HFFc6 (cell line): ENCODE data around the gene CASP9. TPM values are rescaled to one million over a fixed set of nuclear protein-coding genes. Genes with fewer than 3 reads are reported as not detected.
"Not testable (repeated sequence)": the region's sequence is repeated elsewhere in the genome, so short reads cannot be mapped to it uniquely, and the experiment has no call there.

Experiments
- DNase-seq: peaks from one replicate; pipeline ENCODE4 v3.0.0-alpha.2; 2018
- H3K27ac Mint-ChIP-seq: 2 replicates; pipeline ENCODE4 v1.8.0; 2020; ENCODE audit warnings: mild to moderate bottlenecking, mixed read lengths
- H3K27me3 Mint-ChIP-seq: 2 replicates; pipeline ENCODE4 v1.8.0; 2021; ENCODE audit warnings: mild to moderate bottlenecking, moderate library complexity, mixed read lengths; ENCODE audit not compliant: insufficient read depth
- H3K36me3 Mint-ChIP-seq: 2 replicates; pipeline ENCODE4 v1.8.0; 2021; ENCODE audit warnings: low read depth, mixed read lengths
- H3K4me1 Mint-ChIP-seq: 2 replicates; pipeline ENCODE4 v1.8.0; 2020; ENCODE audit warnings: low read depth, mixed read lengths
- H3K4me3 Mint-ChIP-seq: 2 replicates; pipeline ENCODE4 v1.8.0; 2020; ENCODE audit warnings: mild to moderate bottlenecking, moderate library complexity, mixed read lengths
- H3K9me3 Mint-ChIP-seq: 2 replicates; pipeline ENCODE4 v1.8.0; 2020; ENCODE audit warnings: mild to moderate bottlenecking, mixed read lengths
- total RNA-seq, 6 experiments: library from RNA; stranded (reverse); fragmentation: NEBNext Ultra II Directional; extraction: Animal tissue kit (Norgen Biotek cat#: 25700); gene quantifications; 2 replicates in 1 of 6; 3 replicates in 5 of 6; pipeline ENCODE4 v1.2.3, GENCODE V29; 2021
- TF ChIP-seq, protein P1 (sequence below): fragments of 200-600 bp; sonication (generic); IDR thresholded peaks from 2 replicates; pipeline ENCODE4 v1.5.0; 2021; ENCODE audit warnings: antibody characterized with exemption, mild to moderate bottlenecking

CASP9 gene
- total RNA-seq, 6 experiments from 2014 or later = 7.2 to 8.9 (median 7.8) TPM

DNA sequence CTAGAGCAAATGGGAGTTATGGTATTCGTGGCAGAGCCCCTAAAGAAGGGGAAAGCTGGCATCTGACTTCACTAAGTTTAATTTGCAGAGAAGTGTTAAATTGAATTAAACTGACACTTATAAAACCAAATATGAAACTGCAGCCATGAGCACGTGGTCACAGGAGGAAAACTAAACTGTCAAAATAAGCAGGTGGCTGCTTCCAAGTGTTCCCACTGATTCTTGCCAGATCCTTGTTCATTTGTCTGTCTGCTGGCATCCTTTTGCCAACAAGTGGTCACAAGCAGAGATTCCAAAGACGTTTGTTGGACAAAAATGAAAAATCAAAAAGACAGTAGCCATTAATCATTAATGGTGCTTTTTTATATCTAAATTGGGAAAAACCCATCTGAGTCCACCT is 54.7 kb downstream of the CASP9 start:
- no peaks in the 10 kb centered on the region for H3K4me1 Mint-ChIP-seq
- H3K4me3 Mint-ChIP-seq = no peak overlapping the region
- no peaks in the 10 kb centered on the region for H3K36me3 Mint-ChIP-seq
- no peaks in the 10 kb centered on the region for H3K9me3 Mint-ChIP-seq
- no peak for DNase-seq
- H3K27ac Mint-ChIP-seq = no peak overlapping the region
- H3K27me3 Mint-ChIP-seq = peaks cover 31% of the 10 kb centered on the region
- TF ChIP-seq, protein P1, sequence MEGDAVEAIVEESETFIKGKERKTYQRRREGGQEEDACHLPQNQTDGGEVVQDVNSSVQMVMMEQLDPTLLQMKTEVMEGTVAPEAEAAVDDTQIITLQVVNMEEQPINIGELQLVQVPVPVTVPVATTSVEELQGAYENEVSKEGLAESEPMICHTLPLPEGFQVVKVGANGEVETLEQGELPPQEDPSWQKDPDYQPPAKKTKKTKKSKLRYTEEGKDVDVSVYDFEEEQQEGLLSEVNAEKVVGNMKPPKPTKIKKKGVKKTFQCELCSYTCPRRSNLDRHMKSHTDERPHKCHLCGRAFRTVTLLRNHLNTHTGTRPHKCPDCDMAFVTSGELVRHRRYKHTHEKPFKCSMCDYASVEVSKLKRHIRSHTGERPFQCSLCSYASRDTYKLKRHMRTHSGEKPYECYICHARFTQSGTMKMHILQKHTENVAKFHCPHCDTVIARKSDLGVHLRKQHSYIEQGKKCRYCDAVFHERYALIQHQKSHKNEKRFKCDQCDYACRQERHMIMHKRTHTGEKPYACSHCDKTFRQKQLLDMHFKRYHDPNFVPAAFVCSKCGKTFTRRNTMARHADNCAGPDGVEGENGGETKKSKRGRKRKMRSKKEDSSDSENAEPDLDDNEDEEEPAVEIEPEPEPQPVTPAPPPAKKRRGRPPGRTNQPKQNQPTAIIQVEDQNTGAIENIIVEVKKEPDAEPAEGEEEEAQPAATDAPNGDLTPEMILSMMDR = no peak

DNA sequence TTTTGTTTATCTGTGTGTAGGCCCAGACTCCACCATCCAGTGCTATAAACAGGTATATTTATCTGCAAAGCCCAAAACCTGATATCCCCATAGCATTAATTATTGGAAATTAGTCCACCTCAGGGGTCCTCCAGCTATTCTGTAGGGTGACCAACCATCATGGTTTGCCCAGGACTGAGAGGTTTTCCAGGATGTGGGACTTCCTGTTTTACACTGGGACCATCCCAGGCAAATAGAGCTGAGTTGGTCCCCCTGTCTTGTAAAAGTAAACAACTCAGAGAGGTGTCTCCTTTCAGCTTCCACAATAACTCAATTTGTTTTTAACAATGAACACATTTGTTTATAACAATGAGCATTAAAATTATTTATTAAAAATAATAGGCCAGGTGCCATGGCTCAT is 55.9 kb downstream of the CASP9 start:
- TF ChIP-seq, protein P1 = no peak
- Mint-ChIP-seq H3K4me1 (no peaks in the 10 kb centered on the region), H3K27ac (no peak overlapping the region), H3K4me3 (no peak overlapping the region), H3K36me3 (no peaks in the 10 kb centered on the region), H3K9me3 (no peaks in the 10 kb centered on the region), H3K27me3 (peaks cover 31% of the 10 kb centered on the region)
- no peak for DNase-seq

DNA sequence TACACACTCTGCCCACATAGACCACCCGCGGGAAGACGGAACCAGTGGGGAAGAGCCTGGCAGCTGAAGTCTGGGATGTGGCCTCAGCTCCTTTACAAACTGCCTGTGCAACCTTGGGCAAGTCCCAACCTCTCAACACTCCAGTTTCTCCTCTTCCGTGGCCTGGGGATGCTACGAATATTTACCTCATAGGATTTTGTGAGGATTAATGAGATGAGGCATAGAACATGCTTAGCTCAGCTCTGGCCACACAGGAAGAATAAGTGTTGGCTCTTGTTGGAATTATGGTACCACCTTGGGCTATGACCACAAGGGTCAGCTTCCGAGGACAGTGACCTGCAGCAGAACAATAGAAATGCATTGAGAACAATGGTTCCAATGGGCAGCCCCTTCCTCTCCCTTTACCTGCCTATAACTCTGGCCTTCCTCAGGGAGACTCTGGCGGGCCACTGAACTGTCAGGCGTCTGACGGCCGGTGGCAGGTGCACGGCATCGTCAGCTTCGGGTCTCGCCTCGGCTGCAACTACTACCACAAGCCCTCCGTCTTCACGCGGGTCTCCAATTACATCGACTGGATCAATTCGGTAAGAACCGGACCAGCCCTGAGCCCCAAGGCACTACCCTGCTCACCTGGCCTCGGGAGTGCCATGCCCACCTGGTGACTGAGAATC is 56.9 kb downstream of the CASP9 start:
- not testable (repeated sequence) for H3K4me3 Mint-ChIP-seq, H3K9me3 Mint-ChIP-seq, H3K27ac Mint-ChIP-seq, H3K4me1 Mint-ChIP-seq, DNase-seq, H3K36me3 Mint-ChIP-seq
- H3K27me3 Mint-ChIP-seq = peaks cover 30% of the 10 kb centered on the region

DNA sequence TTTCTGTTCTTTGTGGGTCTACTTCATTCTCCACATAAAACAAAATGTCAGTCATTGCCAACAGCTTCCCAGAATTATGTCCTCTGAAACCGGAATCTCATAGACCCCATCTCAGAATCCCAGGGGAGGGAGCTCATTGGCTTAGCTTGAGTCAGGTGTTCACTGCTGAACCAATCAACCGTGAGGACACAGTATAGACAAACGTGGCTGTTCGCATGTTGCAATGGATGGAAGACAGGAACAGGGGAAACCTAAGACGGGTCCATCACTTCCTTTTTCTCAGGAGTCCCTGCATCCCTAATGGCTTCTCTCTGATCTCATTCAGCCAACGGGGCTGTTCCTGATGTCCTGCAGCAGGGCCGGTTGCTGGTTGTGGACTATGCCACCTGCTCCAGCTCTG is 58.3 kb downstream of the CASP9 start:
- peaks cover 27% of the 10 kb centered on the region for H3K27me3 Mint-ChIP-seq
- H3K27ac Mint-ChIP-seq = no peak overlapping the region
- no peak for DNase-seq
- H3K36me3 Mint-ChIP-seq = no peaks in the 10 kb centered on the region
- no peaks in the 10 kb centered on the region for H3K9me3 Mint-ChIP-seq
- no peaks in the 10 kb centered on the region for H3K4me1 Mint-ChIP-seq
- H3K4me3 Mint-ChIP-seq = no peak overlapping the region
- TF ChIP-seq, protein P1 = no peak

DNA sequence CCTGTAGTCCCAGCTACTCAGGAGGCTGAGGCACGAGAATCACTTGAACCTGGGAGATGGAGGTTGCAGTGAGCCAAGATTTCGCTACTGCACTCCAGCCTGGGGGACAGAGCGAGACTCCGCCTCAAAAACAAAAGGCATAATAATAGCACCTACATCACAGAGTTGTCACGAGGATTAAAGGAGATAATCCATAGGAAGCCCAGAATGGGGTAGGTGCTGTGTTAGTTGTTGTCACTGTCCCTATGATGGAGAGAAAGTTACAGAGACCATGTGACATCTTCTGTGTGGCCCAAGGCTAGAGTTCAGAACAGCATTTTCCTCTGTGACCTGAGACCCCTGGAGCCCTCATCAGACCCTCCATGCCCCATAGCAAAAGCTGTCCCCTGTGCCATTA is 60.1 kb downstream of the CASP9 start:
- H3K36me3 Mint-ChIP-seq, H3K4me3 Mint-ChIP-seq, DNase-seq, H3K9me3 Mint-ChIP-seq, H3K27ac Mint-ChIP-seq: not testable (repeated sequence)
- peaks cover 17% of the 10 kb centered on the region for H3K27me3 Mint-ChIP-seq
- peaks cover 14% of the 10 kb centered on the region for H3K4me1 Mint-ChIP-seq

DNA sequence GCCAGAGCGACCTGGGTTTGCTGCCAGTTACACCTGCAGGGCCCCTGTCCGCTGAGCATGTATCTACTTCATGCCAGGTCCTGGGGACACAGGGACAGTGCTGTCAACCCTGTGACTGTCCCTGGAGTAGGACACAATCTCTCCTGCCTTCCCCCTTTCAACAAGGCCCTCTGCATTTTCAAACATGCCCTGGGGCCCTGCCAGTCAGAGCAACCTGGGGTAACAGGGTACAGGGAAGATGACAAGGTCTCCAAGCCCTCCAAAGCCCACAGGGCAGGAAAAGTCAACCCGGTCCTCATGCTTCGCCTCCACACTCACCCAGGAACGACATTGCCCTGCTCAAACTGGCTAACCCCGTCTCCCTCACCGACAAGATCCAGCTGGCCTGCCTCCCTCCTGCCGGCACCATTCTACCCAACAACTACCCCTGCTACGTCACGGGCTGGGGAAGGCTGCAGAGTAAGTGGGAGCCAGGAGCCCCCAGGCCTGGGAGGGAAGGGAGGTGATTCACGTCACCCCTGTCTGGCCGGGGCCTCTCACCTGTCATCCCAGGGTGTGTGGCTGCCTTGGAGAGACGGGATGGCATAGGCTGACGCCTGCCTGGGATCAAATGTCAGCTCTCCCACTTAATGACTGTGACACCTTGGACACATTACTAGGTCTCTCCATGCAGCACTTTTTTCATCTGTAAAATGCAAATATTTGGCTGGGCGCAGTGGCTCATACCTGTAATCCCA is 60.8 kb downstream of the CASP9 start:
- not testable (repeated sequence) for H3K36me3 Mint-ChIP-seq, H3K27ac Mint-ChIP-seq, DNase-seq, H3K9me3 Mint-ChIP-seq, H3K4me3 Mint-ChIP-seq
- Mint-ChIP-seq H3K4me1 (peaks cover 14% of the 10 kb centered on the region), H3K27me3 (peaks cover 14% of the 10 kb centered on the region)

DNA sequence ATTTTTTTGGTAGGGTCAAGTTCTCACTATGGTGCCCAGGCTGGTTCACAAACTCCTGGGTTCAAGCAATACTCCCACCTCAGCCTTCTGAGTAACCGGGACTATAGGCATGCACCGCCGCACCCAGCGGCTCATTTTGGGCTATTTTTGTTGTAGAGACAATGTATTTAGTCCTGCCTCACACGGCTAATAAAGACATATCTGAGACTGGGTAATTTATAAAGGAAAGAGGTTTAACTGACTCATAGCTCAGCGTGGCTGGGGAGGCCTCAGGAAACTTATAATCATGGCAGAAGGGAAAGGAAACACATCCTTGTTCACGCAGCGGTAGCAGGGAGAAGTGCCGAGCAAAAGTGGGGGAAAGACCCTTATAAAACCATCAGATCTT is 63.3 kb downstream of the CASP9 start:
- H3K27ac Mint-ChIP-seq = no peak overlapping the region
- peaks cover 17% of the 10 kb centered on the region for H3K27me3 Mint-ChIP-seq
- no peak overlapping the region for H3K4me3 Mint-ChIP-seq
- peaks cover 15% of the 10 kb centered on the region for H3K4me1 Mint-ChIP-seq
- no peak for DNase-seq
- TF ChIP-seq, protein P1 = no peak
- H3K9me3 Mint-ChIP-seq = no peaks in the 10 kb centered on the region
- no peaks in the 10 kb centered on the region for H3K36me3 Mint-ChIP-seq
